ENCODE measurements around the gene DAPK1. TPM values are rescaled to one million over a fixed set of nuclear protein-coding genes. Genes with fewer than 3 reads are reported as not detected.

Gene DAPK1
- total RNA-seq, 1 donor from 2014 or later: 35.1 TPM

DNA sequence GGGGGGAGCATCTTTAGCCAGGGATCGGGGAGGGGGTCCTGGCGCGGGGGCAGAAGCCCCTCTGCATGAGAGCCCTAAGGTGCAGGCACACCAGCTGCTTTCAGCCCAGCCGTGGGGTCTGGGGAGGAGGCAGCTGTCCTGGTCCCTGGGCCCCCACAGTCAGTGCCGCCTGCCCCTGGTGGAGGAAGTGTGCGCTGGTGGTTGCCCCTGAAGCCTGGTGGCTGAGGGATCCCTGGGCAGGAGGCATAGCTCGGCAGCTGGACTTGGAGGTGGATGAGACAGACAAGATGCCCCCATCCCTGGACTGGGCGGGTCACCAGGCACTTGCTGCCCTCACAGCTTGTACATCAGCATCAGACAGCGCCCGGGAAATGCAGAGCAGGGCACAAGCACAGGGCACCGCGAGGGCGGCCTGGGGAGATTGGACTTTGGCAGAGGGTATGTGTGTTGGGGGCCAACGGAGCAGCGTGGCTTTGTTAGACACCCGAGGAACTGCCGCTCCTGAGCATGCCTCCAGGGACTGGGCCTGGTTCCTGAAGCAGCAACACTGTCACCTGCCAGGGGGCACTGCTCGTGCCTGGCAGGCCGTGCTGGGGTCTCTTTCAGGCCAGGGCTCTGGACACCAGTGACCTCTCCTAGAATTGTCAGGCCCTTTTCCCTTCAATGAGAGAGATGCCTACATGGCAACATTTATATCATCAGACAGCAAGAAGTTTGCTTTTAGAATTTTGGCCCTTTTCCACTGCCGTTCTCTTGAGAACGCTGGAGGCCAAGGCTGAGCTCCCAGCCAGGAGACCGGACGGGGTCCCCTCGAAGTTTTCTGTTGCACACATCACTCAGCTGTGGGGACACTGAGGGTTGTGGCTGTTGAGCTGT lies 186.3 kb downstream of the DAPK1 start:
- Histone ChIP-seq H3K4me3 (ENCODE audit: insufficient read depth, low read depth, low read length) (no peak overlapping the region), H3K4me2 (ENCODE audit: low read length) (no peak overlapping the region), H3K4me1 (ENCODE audit: insufficient read depth, low read length) (peaks cover 3% of the 10 kb centered on the region), H4K20me1 (ENCODE audit: insufficient read depth, low read length) (no peaks in the 10 kb centered on the region), H3K36me3 (ENCODE audit: insufficient read depth, low read length) (no peaks in the 10 kb centered on the region), H3K9me3 (ENCODE audit: insufficient read depth, low read depth, low read length) (no peaks in the 10 kb centered on the region), H2AFZ (ENCODE audit: low read depth, low read length) (no peak overlapping the region), H3K9ac (ENCODE audit: low read length) (no peak overlapping the region), H3K27me3 (ENCODE audit: insufficient read depth, low read length) (no peaks in the 10 kb centered on the region), H3K79me2 (ENCODE audit: insufficient read depth, low read length) (no peaks in the 10 kb centered on the region), H3K27ac (ENCODE audit: low read depth, low read length) (no peak overlapping the region)
- H3K9me3 Mint-ChIP-seq (ENCODE audit: unreplicated experiment): peaks cover 1% of the 10 kb centered on the region
- H3K4me1 Mint-ChIP-seq (ENCODE audit: low read depth, unreplicated experiment): peaks cover 12% of the 10 kb centered on the region
- TF ChIP-seq, protein P1, sequence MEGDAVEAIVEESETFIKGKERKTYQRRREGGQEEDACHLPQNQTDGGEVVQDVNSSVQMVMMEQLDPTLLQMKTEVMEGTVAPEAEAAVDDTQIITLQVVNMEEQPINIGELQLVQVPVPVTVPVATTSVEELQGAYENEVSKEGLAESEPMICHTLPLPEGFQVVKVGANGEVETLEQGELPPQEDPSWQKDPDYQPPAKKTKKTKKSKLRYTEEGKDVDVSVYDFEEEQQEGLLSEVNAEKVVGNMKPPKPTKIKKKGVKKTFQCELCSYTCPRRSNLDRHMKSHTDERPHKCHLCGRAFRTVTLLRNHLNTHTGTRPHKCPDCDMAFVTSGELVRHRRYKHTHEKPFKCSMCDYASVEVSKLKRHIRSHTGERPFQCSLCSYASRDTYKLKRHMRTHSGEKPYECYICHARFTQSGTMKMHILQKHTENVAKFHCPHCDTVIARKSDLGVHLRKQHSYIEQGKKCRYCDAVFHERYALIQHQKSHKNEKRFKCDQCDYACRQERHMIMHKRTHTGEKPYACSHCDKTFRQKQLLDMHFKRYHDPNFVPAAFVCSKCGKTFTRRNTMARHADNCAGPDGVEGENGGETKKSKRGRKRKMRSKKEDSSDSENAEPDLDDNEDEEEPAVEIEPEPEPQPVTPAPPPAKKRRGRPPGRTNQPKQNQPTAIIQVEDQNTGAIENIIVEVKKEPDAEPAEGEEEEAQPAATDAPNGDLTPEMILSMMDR (IDR thresholded peaks at IDR 0.05; ENCODE audit: insufficient read depth, low read depth, low read length): no peak
- TF ChIP-seq EZH2 (IDR thresholded peaks at IDR 0.05; ENCODE audit: insufficient read depth, low read length): no peak
- DNase-seq (ENCODE audit: low read depth) (no peak), FAIRE-seq (no peak)
- no peaks in the 10 kb centered on the region for H3K27me3 Mint-ChIP-seq (ENCODE audit: low read depth, unreplicated experiment)
- H3K4me3 Mint-ChIP-seq (ENCODE audit: unreplicated experiment): no peak overlapping the region
- no peak overlapping the region for H3K27ac Mint-ChIP-seq (ENCODE audit: unreplicated experiment)
- peaks cover 6% of the 10 kb centered on the region for H3K36me3 Mint-ChIP-seq (ENCODE audit: low read depth, unreplicated experiment)

DNA sequence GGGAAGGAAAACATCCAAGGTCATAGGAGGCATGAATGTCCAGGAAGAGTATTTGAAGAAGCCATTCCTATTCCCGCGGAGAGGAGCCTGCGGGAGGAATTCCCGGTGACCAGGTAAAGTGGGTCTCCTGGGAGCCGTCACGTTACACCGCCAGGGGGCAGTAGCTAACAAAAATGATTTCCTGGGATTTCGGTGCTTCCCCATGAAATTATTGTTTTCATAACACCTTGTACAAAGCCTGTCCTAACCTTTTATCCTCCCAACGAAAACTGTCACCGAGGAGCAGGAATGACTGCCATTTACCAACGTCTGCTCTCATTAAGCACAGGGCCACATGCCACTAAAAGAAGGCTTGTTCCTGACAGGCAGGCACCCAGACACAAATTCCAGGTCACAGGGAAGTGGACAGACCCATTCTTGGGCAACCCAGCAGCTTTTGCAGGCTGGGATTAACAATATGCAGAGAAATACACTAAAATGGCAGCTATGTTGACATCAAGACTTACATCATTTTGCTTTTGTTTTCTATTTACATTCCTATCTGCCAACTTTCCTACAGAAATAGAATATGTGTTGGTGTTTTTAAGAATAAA lies 187.1 kb downstream of the DAPK1 start:
- no peaks in the 10 kb centered on the region for H3K9me3 ChIP-seq (ENCODE audit: insufficient read depth, low read depth, low read length)
- no peaks in the 10 kb centered on the region for H4K20me1 ChIP-seq (ENCODE audit: insufficient read depth, low read length)
- H2AFZ ChIP-seq (ENCODE audit: low read depth, low read length): no peak overlapping the region
- no peaks in the 10 kb centered on the region for H3K79me2 ChIP-seq (ENCODE audit: insufficient read depth, low read length)
- no peak for DNase-seq (ENCODE audit: low read depth)
- H3K9ac ChIP-seq (ENCODE audit: low read length): no peak overlapping the region
- H3K4me2 ChIP-seq (ENCODE audit: low read length): no peak overlapping the region
- H3K4me1 Mint-ChIP-seq (ENCODE audit: low read depth, unreplicated experiment): peaks cover 12% of the 10 kb centered on the region
- H3K4me3 Mint-ChIP-seq (ENCODE audit: unreplicated experiment): no peak overlapping the region
- H3K27me3 ChIP-seq (ENCODE audit: insufficient read depth, low read length): no peaks in the 10 kb centered on the region
- no peak for FAIRE-seq
- H3K27ac Mint-ChIP-seq (ENCODE audit: unreplicated experiment): no peak overlapping the region
- TF ChIP-seq EZH2 (IDR thresholded peaks at IDR 0.05; ENCODE audit: insufficient read depth, low read length): no peak
- TF ChIP-seq, protein P1 (IDR thresholded peaks at IDR 0.05; ENCODE audit: insufficient read depth, low read depth, low read length): peak; percentile 78
- peaks cover 8% of the 10 kb centered on the region for H3K36me3 Mint-ChIP-seq (ENCODE audit: low read depth, unreplicated experiment)
- peaks cover 3% of the 10 kb centered on the region for H3K4me1 ChIP-seq (ENCODE audit: insufficient read depth, low read length)
- no peaks in the 10 kb centered on the region for H3K27me3 Mint-ChIP-seq (ENCODE audit: low read depth, unreplicated experiment)
- H3K36me3 ChIP-seq (ENCODE audit: insufficient read depth, low read length): no peaks in the 10 kb centered on the region
- H3K4me3 ChIP-seq (ENCODE audit: insufficient read depth, low read depth, low read length): no peak overlapping the region
- peaks cover 1% of the 10 kb centered on the region for H3K9me3 Mint-ChIP-seq (ENCODE audit: unreplicated experiment)
- no peak overlapping the region for H3K27ac ChIP-seq (ENCODE audit: low read depth, low read length)
